ENCODE data around the gene ERFE. TPM values are rescaled to one million over a fixed set of nuclear protein-coding genes. Genes with fewer than 3 reads are reported as not detected.
"Not testable (repeated sequence)": the region's sequence is repeated elsewhere in the genome, so short reads cannot be mapped to it uniquely, and the experiment has no call there.

ERFE gene
- total RNA-seq, 2 donors from 2014 or later = 1.3 to 1.5 TPM

DNA sequence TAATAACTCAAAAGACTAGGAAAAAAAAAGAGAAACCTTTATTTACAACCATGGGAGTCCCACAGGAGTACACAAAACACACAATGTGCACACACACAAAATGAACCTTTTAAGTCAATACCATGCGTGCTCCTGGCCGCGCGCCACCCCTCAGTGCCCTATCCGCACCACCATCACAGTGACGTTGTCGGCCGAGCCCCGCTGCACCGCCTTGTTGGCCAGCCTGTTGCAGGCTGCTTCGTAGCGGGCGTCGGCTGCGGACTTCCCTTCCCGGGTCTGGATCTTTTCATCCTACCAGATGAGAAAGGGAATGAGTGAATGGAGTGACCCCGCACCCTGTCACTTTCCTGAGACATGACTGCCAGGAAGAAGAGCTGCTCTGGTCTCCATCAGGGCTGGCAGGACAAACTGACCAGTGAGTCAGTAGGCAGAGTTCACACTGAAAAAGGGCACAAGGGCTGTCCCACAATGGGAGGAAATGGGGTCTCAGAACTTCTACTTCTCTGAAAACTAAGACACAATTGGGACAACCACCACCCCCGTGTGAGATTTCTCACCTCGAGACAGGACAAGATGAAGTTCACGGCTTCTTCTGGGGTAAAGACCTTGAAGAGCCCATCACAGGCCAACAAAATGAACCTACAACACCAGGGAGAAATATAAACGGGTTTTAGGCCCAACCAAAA, 11.8 kb downstream of the ERFE start:
- Histone ChIP-seq H3K9me3 (no peaks in the 10 kb centered on the region), H3K4me1 (ENCODE audit: control insufficient read depth in 1 of 2, low read depth in 2 of 2) (peaks cover 22 to 47% of the 10 kb centered on the region in 2 donors), H3K4me3 (no peak overlapping the region), H3K27ac (peak overlapping the region; percentile 85 to 93), H3K36me3 (peaks cover 32% of the 10 kb centered on the region), H3K27me3 (replicated peaks; ENCODE audit: insufficient read depth) (no peaks in the 10 kb centered on the region)
- TF ChIP-seq, protein P1, sequence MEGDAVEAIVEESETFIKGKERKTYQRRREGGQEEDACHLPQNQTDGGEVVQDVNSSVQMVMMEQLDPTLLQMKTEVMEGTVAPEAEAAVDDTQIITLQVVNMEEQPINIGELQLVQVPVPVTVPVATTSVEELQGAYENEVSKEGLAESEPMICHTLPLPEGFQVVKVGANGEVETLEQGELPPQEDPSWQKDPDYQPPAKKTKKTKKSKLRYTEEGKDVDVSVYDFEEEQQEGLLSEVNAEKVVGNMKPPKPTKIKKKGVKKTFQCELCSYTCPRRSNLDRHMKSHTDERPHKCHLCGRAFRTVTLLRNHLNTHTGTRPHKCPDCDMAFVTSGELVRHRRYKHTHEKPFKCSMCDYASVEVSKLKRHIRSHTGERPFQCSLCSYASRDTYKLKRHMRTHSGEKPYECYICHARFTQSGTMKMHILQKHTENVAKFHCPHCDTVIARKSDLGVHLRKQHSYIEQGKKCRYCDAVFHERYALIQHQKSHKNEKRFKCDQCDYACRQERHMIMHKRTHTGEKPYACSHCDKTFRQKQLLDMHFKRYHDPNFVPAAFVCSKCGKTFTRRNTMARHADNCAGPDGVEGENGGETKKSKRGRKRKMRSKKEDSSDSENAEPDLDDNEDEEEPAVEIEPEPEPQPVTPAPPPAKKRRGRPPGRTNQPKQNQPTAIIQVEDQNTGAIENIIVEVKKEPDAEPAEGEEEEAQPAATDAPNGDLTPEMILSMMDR (IDR thresholded peaks at IDR 0.05) = no peak
- no peak for ATAC-seq (ENCODE audit: insufficient number of reproducible peaks, low FRiP score, low read depth)
- no peak for DNase-seq (ENCODE audit: low spot score)

DNA sequence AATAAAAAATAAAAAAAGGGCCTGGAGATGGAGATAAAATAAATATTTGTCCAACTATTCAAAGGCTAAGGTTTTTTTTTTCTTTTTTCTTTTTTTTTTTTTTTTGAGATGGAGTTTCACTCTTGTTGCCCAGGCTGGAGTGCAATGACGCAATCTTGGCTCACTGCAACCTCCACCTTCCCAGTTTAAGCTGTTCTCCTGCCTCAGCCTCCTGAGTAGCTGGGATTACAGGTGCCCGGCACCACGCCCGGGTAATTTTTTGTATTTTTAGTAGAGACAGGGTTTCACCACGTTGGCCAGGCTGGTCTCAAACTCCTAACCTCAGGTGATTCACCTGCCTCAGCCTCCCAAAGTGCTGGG, 12.3 kb downstream of the ERFE start:
- DNase-seq (ENCODE audit: low spot score); H3K4me3 ChIP-seq; ATAC-seq (ENCODE audit: insufficient number of reproducible peaks, low FRiP score, low read depth); H3K9me3 ChIP-seq; H3K27me3 ChIP-seq (replicated peaks; ENCODE audit: insufficient read depth): not testable (repeated sequence)
- H3K36me3 ChIP-seq = peaks cover 34% of the 10 kb centered on the region
- H3K4me1 ChIP-seq (ENCODE audit: control insufficient read depth in 1 of 2, low read depth in 2 of 2) = peaks cover 22 to 47% of the 10 kb centered on the region in 2 donors
- peak overlapping the region; percentile 85 to 93 for H3K27ac ChIP-seq

DNA sequence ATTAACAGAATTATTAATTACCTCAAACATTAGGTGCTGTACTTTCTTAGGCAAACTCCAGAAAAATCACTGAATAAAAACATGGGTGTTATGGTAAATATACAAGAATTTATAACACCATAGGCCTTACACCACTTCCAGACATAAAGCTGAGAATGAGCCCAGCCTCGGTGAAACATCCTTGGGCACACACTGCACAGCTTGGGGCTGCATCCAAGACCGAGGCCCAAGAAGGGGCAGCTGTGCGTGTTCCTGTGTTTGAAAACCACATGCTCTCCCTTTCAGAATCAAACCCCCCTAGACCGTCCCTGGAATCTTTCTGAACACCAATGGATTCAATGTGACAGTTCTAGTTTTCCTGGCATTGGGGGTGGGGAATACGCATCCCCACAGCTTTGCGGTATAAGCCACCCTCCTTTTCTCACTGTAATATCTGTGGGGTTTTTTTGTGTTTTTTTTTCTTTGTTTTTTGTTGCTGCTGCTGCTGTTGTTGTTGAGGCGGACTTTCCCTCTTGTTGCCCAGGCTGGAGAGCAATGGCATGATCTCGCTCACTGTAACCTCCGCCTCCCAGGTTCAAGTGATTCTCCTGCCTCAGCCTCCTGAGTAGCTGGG, 12.9 kb downstream of the ERFE start:
- peaks cover 22 to 47% of the 10 kb centered on the region in 2 donors for H3K4me1 ChIP-seq (ENCODE audit: control insufficient read depth in 1 of 2, low read depth in 2 of 2)

DNA sequence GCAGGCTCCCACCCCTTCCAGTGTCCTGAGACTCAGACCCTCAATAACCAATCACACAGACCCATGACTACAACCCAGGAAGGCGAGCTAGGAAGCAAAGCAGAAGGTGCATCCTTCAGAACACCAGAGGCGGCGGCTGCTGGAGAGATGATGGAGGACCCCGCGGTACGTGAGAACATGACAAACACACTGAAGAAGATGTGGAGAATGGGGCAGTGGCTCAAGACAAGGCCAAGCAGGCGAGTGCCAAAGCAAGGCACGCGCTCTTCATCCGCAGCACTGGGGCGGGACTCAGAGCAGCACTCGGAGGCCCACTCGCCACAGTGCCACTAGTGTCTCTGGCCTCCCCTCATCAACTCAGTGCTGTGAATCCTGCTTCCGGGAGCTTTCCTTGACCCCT, 13.7 kb downstream of the ERFE start:
- Histone ChIP-seq H3K36me3 (peaks cover 44% of the 10 kb centered on the region), H3K4me3 (no peak overlapping the region), H3K27ac (peak overlapping the region in 1 of 2 donors; percentile 85), H3K27me3 (replicated peaks; ENCODE audit: insufficient read depth) (no peaks in the 10 kb centered on the region), H3K4me1 (ENCODE audit: control insufficient read depth in 1 of 2, low read depth in 2 of 2) (peaks cover 22 to 47% of the 10 kb centered on the region in 2 donors), H3K9me3 (no peaks in the 10 kb centered on the region)
- ATAC-seq (ENCODE audit: insufficient number of reproducible peaks, low FRiP score, low read depth) = no peak
- no peak for DNase-seq (ENCODE audit: low spot score)
- TF ChIP-seq, protein P1 (IDR thresholded peaks at IDR 0.05) = no peak

More for the DNA sequence above, 12.9 kb downstream of the ERFE start:
- Histone ChIP-seq H3K27ac (peak overlapping the region; percentile 85 to 93), H3K36me3 (peaks cover 39% of the 10 kb centered on the region), H3K4me3 (no peak overlapping the region), H3K27me3 (replicated peaks; ENCODE audit: insufficient read depth) (no peaks in the 10 kb centered on the region), H3K9me3 (no peaks in the 10 kb centered on the region)
- TF ChIP-seq, protein P1 (IDR thresholded peaks at IDR 0.05) = no peak
- no peak for ATAC-seq (ENCODE audit: insufficient number of reproducible peaks, low FRiP score, low read depth)
- no peak for DNase-seq (ENCODE audit: low spot score)

DNA sequence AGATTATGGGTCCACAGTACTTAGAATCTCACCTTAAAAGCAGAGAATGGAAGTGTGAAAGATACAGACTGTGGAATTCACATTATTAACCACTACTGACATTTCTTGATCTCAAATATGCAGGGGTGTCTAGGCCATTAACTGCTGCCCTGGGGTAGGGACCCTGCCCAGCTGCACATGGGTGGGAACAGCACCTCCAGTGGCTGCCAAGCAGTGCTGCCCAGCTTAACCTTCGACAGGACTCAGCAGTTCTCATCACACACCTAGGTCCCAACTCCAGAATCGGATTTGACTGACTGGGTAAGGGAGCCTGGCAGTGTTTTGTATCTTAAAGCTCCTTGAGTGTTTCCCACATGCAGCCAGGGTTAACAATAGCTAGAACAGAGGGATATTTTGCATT, 14.9 kb downstream of the ERFE start:
- Histone ChIP-seq H3K27ac (no peak overlapping the region), H3K36me3 (peaks cover 57% of the 10 kb centered on the region), H3K4me1 (ENCODE audit: control insufficient read depth in 1 of 2, low read depth in 2 of 2) (peaks cover 22 to 34% of the 10 kb centered on the region in 2 donors), H3K27me3 (replicated peaks; ENCODE audit: insufficient read depth) (no peaks in the 10 kb centered on the region), H3K9me3 (no peaks in the 10 kb centered on the region), H3K4me3 (no peak overlapping the region)
- DNase-seq (ENCODE audit: low spot score) (no peak), ATAC-seq (ENCODE audit: insufficient number of reproducible peaks, low FRiP score, low read depth) (no peak)
- TF ChIP-seq, protein P1 (IDR thresholded peaks at IDR 0.05) = no peak
